RWPE2 (cell line): ENCODE results near the gene CFC1.
"Not testable (repeated sequence)": the region's sequence is repeated elsewhere in the genome, so short reads cannot be mapped to it uniquely, and the experiment has no call there.

Experiments used
- ATAC-seq: fragments of 200-7000 bp; cut with Tn5 transposase; 3 replicates; pipeline ENCODE4 v1.9.1; 2021; ENCODE audit warnings: low read depth
- DNase-seq: peaks from one replicate; pipeline ENCODE4 v3.0.0-alpha.2; 2020; ENCODE audit warnings: low spot score
- H3K27ac ChIP-seq: fragments of 450-650 bp; 2 replicates; pipeline ENCODE4 v1.5.1; 2017; ENCODE audit warnings: mild to moderate bottlenecking; ENCODE audit not compliant: poor library complexity, severe bottlenecking
- H3K27me3 ChIP-seq: fragments of 250-450 bp; sonication (Bioruptor Pico); 2 replicates; pipeline ENCODE4 v1.5.1; 2021; ENCODE audit warnings: mild to moderate bottlenecking, moderate library complexity; ENCODE audit not compliant: insufficient read depth, poor library complexity, severe bottlenecking
- H3K36me3 ChIP-seq: fragments of 250-450 bp; sonication (Bioruptor Pico); 2 replicates; pipeline ENCODE4 v1.5.1; 2020; ENCODE audit warnings: low read depth, mild to moderate bottlenecking, moderate library complexity
- H3K4me1 ChIP-seq: fragments of 250-450 bp; sonication (Bioruptor Pico); 2 replicates; pipeline ENCODE4 v1.5.1; 2021; ENCODE audit warnings: mild to moderate bottlenecking, moderate library complexity; ENCODE audit not compliant: insufficient read depth, poor library complexity, severe bottlenecking
- H3K4me3 ChIP-seq: fragments of 250-450 bp; sonication (Bioruptor Pico); 2 replicates; pipeline ENCODE4 v1.5.1; 2021; ENCODE audit warnings: mild to moderate bottlenecking, moderate library complexity; ENCODE audit not compliant: severe bottlenecking
- H3K9me3 ChIP-seq: fragments of 250-450 bp; sonication (Bioruptor Pico); 2 replicates; pipeline ENCODE4 v1.5.1; 2021; ENCODE audit warnings: mild to moderate bottlenecking, moderate library complexity; ENCODE audit not compliant: severe bottlenecking

CFC1 gene

DNA sequence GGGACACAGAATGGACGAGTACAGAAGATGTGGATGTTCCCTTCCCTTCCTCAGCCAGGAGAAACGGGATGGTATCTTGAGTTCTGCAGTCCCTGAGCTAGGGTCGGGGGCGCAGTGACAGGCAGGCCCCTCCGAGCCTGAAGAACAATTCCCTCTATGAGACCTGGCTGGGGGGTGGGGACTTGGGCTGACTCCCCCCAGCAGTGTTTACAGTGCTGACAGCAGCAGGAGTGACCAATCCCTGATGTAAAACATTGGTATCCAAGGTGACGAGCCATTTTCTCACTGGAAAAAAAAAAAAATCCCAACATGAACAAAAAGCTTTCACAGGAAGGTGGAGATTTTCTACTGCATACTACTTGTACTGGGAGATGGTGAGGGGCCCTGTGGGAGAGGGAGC lies at the start of gene CFC1:
Gene CFC1, minus strand, starts transcription at position 183 of the 400 bp plus-strand sequence. CDS start 288 bp downstream, outside the sequence.
- H3K36me3 ChIP-seq, H3K27me3 ChIP-seq, H3K27ac ChIP-seq, H3K9me3 ChIP-seq, ATAC-seq, DNase-seq, H3K4me3 ChIP-seq, H3K4me1 ChIP-seq: not testable (repeated sequence)

DNA sequence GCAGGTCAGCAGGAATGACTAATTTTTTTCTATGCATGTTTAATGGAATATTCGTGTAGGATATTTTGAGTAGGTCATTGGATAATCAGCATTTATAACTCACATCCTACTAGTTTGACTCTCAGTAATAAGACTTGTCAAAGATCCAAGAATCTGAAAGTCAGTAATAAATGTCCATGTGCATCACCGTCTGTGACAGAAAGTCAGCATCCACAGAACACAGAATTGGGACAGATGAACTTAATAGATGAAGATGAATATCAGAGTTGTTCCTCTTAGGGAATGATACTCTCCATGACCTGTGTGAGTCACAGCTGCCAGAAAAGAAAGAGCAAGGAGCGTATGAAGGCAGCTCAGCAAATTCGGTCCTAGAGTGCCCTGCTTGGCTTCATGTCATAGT lies 42.3 kb upstream of the CFC1 start:
- not testable (repeated sequence) for H3K36me3 ChIP-seq, DNase-seq, H3K27me3 ChIP-seq, H3K9me3 ChIP-seq, ATAC-seq, H3K27ac ChIP-seq, H3K4me1 ChIP-seq, H3K4me3 ChIP-seq

DNA sequence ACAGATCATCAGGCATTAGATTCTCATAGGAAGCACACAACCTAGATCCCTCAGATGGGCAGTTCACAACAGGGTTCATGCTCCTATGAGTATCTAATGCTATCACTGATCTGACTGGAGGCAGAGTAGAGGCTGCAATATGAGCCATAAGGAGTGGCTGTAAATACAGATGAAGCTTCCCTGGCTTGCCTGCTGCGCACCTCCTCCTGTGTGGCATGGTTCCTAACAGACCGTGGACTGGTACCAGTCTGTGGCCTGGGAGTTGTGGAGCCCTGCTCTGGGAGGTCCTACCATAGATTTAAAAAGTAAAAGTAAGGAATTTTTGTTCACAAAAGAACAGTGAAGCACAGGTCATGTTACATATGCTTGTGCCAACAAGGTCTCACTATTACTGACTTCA lies 39.6 kb upstream of the CFC1 start:
- not testable (repeated sequence) for DNase-seq

DNA sequence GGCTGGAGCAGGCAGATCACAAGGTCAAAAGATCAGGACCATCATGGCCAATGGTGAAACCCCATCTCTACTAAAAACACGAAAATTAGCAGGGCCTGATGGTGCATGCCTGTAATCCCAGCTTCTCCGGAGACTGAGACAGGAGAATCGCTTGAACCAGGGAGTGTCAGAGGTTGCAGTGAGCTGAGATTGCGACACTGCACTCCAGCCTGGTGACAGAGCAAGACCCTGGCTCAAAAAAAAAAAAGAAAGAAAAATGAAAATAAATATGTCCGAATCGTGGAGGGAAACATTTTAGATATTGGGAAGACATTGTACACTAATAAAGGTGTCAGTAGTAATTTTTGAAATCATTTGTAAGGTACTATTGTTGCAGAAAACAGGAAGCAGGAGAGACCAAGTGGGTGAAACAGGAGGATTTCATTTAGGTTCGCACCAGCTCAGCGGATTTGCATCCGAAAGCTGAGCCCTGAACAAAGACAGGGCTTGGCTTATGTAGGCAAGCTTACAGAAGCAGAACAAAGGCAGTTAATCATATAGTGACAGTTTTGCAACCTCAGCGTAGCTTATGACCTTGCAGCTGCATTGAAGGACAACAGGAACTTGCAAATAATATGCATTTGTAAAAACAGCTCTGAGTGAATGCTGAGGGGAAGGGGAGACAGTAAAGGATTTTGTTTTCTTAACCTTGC lies 29.6 kb upstream of the CFC1 start:
- ATAC-seq, H3K36me3 ChIP-seq: not testable (repeated sequence)

More for the DNA sequence above, 39.6 kb upstream of the CFC1 start:
- not testable (repeated sequence) for H3K4me3 ChIP-seq, H3K27me3 ChIP-seq, H3K4me1 ChIP-seq, ATAC-seq, H3K9me3 ChIP-seq, H3K36me3 ChIP-seq, H3K27ac ChIP-seq

DNA sequence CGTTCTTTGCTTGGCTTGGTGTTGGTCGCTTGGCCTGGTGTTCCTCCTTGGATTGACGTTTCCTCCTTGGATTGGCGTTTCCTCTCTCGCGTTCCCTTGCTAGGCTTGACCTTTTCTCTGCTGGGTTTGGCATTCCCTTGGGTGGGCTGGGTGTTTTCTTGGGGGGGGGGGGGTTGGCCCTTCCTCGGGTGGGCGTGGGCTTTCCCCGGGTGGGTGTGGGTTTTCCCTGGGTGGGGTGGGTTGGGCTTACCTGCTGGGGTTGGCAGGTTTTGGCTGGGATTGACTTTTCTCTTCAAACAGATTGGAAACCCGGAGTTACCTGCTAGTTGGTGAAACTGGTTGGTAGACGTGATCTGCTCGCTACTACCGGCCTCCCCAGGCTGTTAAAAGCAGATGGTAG lies 11.8 kb upstream of the CFC1 start, which contains the start of gene POTEJ:
Gene POTEJ, plus strand, starts transcription at position 301 of the 400 bp plus-strand sequence. Its CDS starts 93 bp downstream, at position 394.
- not testable (repeated sequence) for H3K27ac ChIP-seq, H3K36me3 ChIP-seq, H3K4me3 ChIP-seq, ATAC-seq, H3K27me3 ChIP-seq, H3K9me3 ChIP-seq, DNase-seq, H3K4me1 ChIP-seq

More for the DNA sequence above, 29.6 kb upstream of the CFC1 start:
- not testable (repeated sequence) for H3K4me3 ChIP-seq, H3K9me3 ChIP-seq, H3K4me1 ChIP-seq, H3K27ac ChIP-seq, DNase-seq, H3K27me3 ChIP-seq

DNA sequence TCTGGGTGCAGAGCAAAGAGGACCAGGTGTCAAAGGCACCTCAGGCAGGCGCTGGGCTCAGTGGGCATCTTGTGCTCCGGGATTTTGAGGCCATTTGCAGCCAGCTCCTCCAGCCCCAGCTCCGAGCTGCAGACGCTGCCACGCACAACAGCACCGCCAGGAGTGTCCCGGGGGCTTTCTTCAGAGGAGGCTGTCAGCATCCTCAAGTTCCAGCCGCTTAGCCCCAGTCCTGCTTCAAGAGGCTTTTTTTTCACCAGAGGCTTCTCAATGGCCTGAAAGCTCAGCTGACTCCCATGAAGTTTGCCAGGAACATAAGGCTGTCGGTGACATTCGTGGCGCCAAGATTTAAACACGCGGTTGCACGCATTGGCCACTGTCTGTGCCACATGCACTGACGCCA lies 11.1 kb upstream of the CFC1 start:
- H3K36me3 ChIP-seq, H3K9me3 ChIP-seq, H3K27me3 ChIP-seq, DNase-seq, ATAC-seq, H3K4me3 ChIP-seq, H3K4me1 ChIP-seq, H3K27ac ChIP-seq: not testable (repeated sequence)

DNA sequence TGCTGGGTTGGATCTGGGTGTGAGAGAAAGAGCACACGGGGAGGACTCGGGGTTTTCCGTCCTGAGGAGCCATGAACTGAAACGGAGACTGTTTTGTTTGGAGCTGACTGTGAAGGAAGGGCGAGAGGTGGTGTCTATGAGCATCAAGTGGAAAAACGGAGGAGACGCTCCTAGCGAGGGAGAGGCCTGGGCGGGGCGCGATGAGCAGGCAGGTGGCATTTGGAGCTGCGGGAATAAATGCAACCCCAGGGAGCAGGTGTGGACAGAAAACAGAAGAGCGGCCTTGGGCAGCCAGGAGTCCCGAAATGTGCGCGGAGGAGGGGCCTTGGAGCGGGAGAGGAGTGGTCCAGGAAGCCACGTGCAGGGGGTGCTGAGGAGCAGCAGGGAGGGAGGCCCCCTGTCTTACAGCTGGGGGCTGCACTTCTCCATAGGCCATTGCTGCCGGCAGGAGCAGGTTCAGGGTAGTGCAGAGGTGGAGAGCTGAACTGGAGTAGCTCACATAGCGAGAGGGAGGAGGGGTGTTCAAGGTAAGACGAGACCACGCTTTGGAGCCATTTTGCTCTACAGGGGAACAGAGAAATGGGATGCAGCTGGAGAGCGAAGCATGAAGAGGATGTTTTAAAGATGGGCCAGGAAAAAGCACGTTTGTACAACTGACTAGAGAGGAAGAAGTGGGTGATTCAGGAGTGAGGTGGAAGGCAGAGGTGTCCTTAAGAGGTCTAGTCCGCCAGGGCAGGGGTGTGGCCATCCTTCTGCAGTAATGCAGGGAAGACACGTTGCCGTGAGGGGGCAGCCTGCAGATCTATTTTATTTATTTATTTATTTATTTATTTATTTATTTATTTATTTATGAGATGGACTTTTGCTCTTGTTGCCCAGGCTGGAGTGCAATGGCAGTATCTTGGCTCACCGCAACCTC lies 9.9 kb upstream of the CFC1 start:
- not testable (repeated sequence) for H3K9me3 ChIP-seq, H3K27me3 ChIP-seq, H3K4me1 ChIP-seq, H3K27ac ChIP-seq, H3K4me3 ChIP-seq, DNase-seq, H3K36me3 ChIP-seq
- peak; percentile 35; the same call in 1 of the 3 replicates for ATAC-seq

DNA sequence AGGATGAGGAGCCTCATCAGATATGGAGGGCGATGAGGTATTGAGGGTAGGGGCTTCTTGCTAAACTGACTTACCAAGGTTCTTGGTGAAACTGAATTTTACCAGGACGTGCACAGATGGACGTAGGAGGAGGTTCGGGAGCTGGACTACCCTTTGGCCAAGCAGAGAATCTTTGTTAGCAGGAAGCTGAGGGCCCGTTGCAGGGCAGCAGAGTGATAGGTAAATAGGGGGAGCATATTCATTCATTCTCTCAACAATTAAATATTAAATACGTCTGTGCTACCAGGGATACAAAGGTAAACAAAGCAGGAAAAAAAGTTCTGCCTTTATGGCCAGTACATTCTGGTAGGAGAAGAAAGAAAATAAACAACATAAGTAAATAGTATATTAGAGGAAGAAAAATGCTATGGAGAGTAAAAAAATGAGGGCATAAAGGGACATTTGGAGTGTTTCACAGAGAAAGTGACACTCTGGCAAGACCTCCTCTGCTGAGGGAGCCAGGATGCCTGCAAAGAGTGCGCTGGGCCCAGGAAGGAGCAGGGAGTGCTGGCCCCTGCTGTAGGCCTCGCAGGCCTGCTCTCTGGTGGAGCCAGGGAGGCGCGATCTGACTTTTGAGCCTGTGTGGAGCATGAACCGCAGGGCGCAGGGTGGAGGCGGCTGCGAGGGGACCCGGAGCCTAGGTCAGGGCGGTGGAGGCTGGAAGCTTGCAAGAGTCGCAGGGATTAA lies 9.1 kb upstream of the CFC1 start:
- not testable (repeated sequence) for H3K9me3 ChIP-seq, H3K4me1 ChIP-seq, H3K27ac ChIP-seq, DNase-seq, ATAC-seq, H3K27me3 ChIP-seq, H3K36me3 ChIP-seq, H3K4me3 ChIP-seq

DNA sequence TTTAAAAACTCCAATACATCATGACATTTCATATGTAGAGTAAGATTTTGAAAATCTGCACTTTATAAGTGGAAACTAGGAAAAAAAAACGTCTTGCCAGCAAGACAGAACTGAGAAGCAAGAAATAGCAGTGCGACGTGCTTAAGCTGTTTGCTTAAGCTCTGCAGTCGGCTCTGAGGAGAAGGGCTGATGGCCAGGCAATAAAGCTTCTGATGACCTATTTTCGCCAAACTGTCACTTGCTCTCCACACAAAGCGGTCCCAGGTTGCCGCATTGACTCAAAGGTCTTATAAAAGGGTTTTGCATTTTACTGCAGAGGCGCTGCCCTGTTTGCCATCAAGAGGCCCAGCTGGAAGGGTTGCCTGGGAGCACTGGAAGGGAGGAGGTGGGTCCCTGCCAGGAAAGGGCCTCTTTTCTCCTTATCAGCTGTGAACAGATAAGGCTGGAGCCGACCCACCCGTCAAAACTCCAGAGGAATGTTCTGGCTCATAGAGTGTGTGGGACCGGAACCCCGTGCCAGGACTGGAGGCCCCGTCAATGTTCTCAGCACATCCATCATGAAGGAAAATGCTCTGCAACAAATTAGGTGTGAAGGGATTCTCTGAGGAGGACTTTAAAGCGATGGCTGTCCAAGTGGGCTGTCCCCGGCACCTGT lies 2.4 kb upstream of the CFC1 start:
- not testable (repeated sequence) for ATAC-seq, H3K4me1 ChIP-seq, H3K27ac ChIP-seq, DNase-seq, H3K36me3 ChIP-seq, H3K27me3 ChIP-seq, H3K9me3 ChIP-seq, H3K4me3 ChIP-seq

DNA sequence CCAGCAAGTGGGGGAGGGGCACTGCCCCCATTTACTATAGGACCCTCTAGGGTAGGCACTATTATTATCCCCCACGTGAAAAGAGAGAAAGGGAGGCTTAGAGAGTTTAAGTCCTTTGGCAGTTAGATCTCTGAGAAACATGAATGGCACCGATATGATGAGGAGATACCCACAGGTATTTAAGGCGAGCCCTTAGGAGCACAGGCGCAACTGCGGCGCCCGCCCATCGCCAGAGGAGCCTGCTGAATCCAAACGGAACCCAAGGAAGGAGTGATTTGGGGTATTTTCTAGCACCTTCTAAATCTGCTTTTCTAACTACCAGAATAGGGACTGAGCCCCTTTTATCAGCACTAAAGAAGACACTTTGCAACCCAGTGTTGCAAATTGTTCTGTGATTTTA lies 551 bp upstream of the CFC1 start:
- not testable (repeated sequence) for DNase-seq, ATAC-seq, H3K4me1 ChIP-seq, H3K27ac ChIP-seq, H3K27me3 ChIP-seq, H3K36me3 ChIP-seq, H3K4me3 ChIP-seq, H3K9me3 ChIP-seq
